ENCODE results near the gene AAK1. TPM values are rescaled to one million over a fixed set of nuclear protein-coding genes. Genes with fewer than 3 reads are reported as not detected.
A peak's percentile ranks its signal among the peaks of the same experiment; 100 is the strongest.
"Not testable (repeated sequence)": the region's sequence is repeated elsewhere in the genome, so short reads cannot be mapped to it uniquely, and the experiment has no call there.

The AAK1 gene
- polyA plus RNA-seq, 10 donors, result 11.6 to 18.3 (median 15.2) TPM

DNA sequence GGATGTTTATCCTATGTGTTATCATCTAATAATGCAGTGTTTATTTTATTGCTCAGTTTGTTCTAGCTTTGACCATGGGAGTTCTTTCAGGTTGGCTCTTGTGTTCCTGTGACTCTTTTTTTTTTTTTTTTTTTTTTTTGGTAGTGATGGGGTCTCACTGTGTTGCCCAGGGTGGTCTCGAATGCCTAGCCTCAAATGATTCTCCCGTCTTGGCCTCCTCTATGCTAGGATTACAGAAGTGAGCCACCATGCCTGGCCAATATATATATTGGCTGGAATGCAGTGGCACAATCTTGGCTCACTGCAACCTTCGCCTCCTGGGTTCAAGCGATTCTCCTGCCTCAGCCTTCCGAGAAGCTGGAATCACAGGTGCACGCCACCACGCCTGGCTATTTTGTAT lies 187.4 kb downstream of the AAK1 start:
- DNase-seq, result no peak

DNA sequence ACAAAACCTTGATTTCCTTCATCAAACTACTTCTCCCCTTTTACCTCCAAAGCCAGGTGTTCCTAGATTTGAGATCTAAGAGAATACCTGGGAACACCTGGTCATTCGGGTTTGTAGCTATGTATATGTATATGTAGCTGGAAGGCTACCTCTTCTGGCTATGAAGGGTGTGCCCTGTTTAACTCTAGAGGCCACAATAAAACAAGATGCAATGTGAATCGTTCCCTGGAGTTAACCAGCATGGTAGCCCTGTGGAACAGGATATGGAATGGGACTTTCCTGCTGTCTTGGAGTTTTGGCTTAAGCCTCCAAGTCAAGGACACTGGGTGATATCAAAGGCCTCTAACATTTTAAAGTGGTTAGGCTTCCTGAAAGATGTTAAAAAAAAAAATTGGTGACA lies 188.6 kb downstream of the AAK1 start:
- DNase-seq, result no peak

DNA sequence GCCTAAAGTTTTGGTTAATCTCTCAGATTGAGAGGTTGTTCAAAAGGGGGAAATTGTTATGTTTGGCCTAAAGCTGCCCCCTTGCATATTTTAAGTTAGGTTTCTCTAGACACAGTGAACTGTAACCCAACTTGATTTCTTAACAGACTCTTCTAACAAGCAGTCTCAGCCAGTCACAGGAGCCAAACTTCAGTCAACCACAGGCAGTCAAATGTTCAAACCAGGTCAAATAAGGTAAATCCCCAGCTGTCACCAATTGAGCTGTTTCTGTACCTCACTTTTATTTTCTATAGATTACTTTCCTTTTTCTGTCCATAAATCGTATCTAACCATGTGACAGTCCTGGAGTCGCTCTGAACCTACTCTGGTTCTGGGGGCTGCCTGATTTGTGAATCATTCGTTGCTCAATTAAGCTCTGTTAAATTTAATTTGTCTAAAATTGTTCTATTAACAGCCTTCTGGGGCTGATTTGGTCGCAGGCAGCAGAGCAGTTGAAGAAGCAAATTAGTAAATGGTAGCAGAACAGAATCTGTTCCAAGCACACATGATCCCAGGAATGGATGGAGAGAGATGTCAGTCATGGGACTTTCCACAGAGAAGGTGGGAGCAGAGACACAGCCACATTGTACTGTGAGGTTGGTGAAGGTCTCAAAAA lies 189.9 kb downstream of the AAK1 start:
- no peak for DNase-seq

DNA sequence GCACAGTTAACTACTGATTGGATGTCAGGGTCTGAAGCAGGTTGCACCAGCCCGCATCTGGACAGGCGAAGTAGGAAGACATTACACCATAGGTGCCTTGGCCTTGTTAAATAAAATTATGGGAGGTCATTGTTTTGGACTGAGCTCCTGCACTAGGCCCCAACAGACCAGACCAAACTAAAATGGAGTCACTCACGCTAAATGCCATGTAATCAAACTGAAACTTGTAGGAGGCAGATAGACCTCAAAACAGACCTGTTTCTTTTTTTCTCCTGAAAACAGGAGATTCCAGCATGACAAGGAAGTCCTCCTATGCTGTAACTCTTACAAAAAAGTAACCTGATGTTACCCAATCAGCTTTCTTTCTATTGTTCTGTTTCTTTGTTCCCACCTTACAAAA lies 190.9 kb downstream of the AAK1 start:
- no peak for DNase-seq

DNA sequence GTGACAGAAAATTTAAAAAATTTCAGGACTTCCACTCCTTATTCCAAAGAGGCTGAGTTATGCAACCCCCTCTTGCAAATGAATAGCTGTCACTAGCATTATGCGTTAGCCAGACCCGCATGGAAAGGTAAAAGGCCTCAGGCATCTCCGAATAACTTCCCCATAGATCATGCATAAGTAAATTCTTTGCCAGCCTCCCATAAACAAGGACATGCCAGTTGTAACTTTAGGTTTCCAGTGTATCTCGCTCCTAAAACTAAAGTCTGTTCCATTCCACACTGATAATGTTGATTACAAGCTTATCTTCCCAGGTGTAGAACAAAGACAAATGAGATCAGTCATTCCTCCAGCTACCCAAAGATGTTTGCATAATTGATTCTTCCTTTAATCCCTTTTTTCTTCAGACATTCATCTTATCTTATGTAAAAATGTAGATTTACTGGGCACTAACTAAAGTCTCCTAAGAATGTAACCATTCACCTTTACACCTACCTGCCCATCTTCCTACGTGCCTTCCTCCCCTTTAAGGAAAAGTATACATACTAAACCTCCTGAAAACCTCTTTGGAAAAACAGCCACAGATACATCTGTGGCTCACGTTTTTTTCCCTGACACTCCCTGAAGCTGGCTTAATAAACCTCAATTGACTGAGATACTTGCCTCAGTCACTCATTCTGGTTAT lies 192.7 kb downstream of the AAK1 start:
- DNase-seq, result no peak

DNA sequence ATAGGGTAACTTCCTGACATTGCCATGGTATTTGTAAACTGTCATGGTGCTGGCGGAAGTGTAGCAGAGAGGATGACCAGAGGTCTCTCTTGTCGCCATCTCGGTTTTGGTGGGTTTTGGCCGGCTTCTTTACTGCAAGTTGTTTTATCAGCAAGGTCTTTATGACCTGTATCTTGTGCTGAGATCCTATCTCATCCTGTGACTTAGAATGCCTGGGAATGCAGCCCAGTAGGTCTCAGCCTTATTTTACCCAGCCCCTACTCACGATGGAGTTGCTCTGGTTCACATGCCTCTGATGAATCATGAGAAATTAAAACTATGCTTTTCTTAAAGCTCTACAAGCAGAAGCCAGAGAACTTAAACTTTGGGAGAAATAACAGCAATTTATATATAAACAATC lies 193.6 kb downstream of the AAK1 start:
- DNase-seq, result no peak

DNA sequence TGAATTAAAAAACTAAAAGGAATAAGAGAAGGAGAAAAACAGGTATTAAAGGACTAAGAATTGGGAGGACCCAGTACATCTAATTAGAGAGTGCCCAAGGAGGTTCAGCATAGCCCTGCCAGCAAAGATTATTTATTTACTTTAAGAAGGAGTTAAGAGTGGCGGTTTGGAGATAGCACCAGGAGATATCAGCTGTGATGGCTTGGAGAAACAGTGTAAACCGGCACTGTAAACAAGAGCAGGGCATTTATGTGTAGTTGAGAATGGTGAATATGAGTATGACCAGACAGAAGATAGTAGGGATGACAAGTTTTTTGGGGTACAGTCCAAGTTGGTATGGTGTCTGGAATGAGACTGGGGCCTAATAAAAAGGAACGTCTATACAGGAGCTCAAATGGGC lies 199.9 kb downstream of the AAK1 start:
- not testable (repeated sequence) for DNase-seq

DNA sequence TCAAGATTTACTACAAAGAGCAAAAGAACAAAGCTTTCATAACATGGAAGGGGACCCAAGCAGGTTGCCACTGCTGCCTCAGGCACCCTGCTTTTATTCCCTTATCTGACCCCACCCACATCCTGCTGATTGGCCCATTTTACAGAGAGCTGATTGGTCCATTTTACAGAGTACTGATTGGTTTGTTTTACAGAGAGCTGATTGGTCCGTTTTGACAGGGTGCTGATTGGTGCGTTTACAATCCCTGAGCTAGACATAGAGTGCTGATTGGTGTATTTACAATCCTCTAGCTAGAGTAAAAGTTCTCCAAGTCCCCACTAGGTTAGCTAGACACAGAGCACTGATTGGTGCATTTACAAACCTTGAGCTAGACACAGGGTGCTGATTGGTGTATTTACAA lies 204.0 kb downstream of the AAK1 start:
- not testable (repeated sequence) for DNase-seq

DNA sequence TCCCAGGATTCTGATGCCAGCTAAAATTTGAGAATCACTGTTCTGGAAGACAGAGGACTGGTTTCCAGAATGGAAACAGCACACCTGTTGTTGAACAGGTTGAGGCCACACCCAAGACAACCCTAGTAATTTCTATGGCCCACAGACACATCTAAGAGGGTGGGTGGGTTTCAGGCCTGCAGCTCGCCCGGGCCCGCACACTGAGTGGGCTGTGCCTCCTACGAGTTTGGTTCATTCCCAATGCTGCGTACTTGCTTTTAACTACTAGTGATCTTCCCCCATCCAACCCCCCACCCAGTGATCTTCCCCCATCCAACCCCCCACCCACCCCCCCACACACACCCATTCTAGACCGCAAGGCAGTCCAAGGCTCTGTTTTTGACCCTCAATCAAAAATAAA lies 205.0 kb downstream of the AAK1 start:
- no peak for DNase-seq

DNA sequence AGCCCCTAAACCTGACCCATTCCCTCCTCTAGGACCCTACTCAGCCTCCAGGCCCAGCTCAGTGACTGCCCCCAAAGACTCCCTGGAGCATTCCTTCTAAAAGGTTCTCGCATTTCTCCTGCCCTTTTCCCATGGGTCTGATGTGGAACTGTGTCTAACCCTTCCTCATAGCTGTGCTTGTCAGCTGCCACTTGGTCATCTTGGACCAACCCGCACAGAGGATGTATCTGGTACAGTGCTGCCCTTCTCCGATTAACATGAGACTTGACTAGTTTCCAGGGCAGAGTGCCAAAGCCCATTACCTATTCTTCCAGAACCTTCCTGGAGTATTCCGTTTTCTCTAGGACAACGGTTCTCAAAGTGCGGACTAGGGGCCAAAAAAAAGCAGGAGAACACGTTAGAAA lies 205.8 kb downstream of the AAK1 start:
- no peak for DNase-seq

DNA sequence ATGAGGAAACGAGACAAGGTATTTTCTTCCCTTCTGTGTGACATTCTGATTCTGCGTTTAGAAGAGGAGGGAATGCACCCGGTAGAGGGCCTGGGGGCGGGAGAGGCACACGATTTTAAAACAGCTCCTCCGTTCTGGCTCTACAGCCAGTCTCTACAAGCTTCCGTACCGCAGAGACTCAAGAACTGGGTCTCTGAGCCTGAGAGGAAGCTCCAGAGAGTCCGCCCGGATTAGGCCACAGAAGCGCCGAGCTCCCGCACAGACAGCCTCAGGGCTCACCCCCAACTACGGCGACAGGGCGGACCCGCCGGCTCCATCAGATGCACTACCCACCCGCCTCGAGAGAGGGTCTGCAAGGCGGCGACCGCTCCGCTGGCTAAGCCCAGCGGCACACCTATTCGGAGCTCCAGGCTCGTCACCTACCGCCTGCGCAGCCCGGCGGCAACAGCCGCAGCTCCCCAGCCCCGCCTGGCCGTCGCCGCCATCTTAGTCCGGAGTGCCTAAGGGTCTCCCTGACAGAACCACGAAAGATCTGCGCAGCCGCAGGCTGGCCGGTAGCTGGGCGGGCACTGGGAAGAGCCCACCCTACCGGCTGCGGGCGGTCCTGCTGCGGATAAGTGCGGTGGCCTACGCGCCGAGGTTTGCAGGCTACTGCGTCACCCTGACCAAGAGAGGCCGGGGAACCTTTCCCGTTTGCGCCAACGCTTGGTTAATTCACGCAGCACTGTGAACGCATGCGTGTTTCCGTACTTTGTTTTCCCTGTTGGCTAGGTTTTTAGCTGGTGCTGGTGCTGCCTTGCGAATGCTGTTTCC lies 206.4 kb downstream of the AAK1 start, which contains the start of gene NFU1:
NFU1 (minus strand) TSS at position 498 of the 813 bp plus-strand sequence; CDS start at position 485, 13 bp downstream.
- peak; percentile 95 to 98 (median 95) for DNase-seq

DNA sequence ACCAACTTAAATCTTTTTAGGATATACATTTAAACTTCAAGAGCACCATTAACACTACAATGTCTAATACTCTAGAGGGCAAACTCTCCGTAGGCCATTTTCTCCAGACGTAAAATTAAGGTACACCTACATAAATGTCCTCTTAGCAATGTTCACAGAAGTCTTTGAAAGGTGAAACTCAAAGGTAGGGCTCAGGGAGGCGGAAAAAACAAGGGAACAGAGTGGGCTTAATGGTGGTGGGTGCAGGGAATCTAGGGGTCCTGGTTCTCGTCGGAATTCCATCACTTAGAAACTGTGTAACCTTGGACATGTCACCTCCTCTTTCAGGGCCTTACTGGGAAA lies 207.0 kb downstream of the AAK1 start:
- DNase-seq, result no peak

DNA sequence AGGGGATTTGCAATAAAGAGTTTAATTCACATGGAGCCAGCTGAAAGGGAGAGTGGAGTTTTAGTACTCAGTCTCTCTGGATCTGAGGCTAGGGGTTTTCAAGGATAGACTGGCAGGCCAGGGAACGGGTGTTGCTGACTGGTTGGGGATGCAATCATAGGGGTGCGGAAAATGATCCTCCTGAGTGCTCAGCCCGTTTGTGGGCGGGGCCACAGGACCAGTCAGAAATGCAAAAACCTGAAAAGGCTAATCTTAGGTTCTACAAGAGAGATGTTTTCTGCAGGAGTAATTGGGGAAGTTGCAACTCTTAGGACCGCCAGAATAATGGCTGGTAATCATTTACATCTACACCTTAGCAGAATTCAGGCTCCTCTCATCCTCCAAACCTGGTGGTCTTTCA lies 208.8 kb downstream of the AAK1 start:
- DNase-seq, result no peak

DNA sequence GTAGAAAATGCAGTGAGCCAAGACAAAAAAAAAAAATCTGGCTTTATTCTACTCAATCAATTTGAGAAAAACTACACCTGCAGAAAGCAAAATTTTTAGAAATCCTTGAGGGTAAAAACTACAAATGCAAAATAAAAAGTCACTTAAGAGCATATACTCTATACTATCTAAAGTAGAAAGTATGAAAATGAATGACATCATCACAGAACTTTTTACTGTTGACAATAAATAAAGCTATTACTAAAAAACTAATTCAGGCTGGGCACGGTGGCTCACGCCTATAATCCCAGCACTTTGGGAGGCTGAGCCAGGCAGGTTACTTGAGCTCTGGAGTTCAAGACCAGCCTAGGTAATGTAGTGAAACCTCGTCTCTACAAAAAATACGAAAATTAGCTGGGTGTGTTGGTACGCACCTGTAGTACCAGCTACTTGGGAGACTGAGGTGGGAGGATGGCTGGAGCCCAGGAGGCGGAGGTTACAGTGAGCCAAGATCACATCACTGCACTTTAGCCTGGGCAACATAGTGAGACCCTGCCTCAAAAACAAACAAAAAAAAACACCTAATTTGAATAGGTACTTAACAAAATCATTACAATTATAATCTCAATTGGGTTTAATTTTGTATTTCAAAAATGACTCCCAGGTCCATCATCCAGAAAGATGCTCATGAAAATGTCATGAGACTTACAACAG lies 213.9 kb downstream of the AAK1 start:
- DNase-seq, result no peak

DNA sequence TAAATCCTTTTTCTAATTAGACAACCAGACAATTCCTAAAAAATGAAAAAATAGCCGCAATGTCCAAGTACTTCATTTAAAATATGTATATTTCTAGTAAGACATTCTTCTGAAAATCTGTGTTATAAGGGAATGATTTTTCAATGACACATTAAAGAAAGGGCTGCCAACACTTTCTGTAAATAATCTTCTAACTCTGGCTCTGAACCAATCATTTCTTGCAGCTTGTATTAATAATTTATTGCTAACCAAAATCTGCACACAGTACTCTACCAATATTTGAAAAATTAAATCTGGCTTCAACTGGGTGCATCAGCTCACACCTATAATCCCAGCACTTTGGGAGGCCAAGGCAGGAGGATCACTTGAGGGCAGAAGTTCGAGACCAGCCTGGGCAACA lies 214.6 kb downstream of the AAK1 start:
- DNase-seq, result peak in 1 of 3 donors; percentile 7

DNA sequence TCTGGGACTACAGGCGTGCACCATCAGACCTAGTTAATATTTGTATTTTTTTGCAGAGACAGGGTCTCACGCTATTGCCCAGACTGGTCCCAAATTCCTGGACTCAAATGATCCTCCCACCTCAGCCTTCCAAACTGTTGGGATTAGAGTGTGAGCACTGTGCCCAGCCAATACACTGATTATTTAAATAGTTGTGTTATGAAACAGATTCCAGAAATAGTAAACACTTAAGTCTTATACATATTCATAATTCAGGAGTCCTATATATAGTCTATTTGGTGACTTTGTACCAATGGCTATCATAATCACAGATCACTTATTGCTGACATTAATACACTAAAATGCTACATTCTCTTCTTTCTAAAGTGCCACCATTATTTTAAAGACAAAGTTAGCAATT lies 219.1 kb downstream of the AAK1 start:
- DNase-seq, result no peak

DNA sequence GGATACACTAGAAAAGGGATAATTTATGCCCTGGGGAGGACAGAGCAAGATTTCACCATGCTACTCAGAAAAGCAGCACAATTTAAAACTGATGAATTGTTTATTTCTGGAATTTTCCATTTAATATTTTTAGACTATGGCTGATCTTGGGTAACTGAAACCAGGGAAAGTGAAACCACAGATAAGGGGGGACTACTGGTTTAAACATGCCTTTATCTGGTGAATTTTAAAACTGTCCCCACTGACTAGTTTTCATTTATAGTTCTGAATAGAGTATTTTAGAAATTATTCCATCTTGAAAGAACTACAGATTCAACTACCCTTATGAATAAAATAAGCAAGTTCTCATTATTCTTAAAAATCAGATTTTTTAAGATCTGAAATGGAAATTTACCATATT lies 221.3 kb downstream of the AAK1 start:
- no peak for DNase-seq

DNA sequence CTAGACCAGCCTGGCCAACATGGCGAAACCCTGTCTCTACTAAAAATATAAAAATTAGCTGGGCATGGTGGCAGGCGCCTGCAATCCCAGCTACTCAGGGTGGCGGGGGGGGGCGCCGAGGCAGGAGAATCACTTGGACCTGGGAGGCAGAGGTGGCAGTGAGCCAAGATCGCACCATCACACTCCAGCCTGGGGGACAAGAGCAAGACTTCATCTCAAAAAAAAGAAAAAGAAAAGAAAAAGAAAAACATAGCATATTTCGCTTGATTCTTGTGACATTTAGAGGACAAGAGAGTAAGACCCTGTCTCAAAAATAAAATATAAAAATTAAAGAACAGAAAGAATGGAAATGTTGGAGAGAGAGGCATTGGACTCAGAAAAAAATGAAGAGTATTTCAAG lies 224.4 kb downstream of the AAK1 start:
- not testable (repeated sequence) for DNase-seq

DNA sequence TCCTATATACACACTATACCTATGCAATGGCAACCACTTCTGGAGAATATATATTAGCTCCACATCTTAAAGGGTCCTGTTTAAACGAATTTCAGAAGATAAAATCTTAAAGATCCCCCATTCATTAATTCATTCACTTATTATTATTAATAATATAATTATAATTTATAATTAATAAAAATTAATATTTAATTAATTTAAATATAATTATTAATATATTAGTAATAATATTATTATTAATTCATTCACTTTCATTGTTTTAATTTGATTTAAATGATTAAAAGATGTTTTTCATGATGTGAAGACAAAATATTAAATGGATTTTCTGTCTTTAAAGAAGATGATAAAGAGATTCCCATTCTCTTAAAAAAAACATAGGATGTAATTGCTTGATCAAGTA lies 227.4 kb downstream of the AAK1 start:
- DNase-seq, result no peak

Measured in muscle of back (tissue), 11 donors.